MM.1S (cell line): ENCODE measurements around the gene CD164L2.

Experiments
- DNase-seq: peaks from one replicate; pipeline ENCODE4 v3.0.0-alpha.2; 2015
- H2AFZ ChIP-seq: fragments of 300-600 bp; sonication (generic); 2 replicates; pipeline ENCODE4 v1.6.0; 2016; ENCODE audit warnings: antibody characterized with exemption, low read length
- H3F3A ChIP-seq: fragments of 300-600 bp; sonication (generic); 2 replicates; pipeline ENCODE4 v1.6.1; 2016; ENCODE audit warnings: mild to moderate bottlenecking, antibody characterized with exemption, low read length, moderate library complexity, mixed read lengths; ENCODE audit not compliant: insufficient read depth
- H3K27ac ChIP-seq: fragments of 300-600 bp; sonication (generic); 2 replicates; pipeline ENCODE4 v1.5.1; 2016; ENCODE audit warnings: mild to moderate bottlenecking, low read length
- H3K27me3 ChIP-seq: fragments of 300-600 bp; sonication (generic); replicated peaks from 2 replicates; pipeline ENCODE4 v1.6.0; 2016; ENCODE audit warnings: low read length; ENCODE audit not compliant: insufficient read depth
- H3K36me3 ChIP-seq: fragments of 300-600 bp; sonication (generic); replicated peaks from 2 replicates; pipeline ENCODE4 v1.6.1; 2016; ENCODE audit warnings: mild to moderate bottlenecking, low read length, mixed read lengths; ENCODE audit not compliant: insufficient read depth
- H3K4me1 ChIP-seq: fragments of 300-600 bp; sonication (generic); 2 replicates; pipeline ENCODE4 v1.6.1; 2016; ENCODE audit warnings: low read length, mixed read lengths
- H3K4me2 ChIP-seq: fragments of 300-600 bp; sonication (generic); 2 replicates; pipeline ENCODE4 v1.6.0; 2016; ENCODE audit warnings: low read depth, low read length
- H3K4me3 ChIP-seq: fragments of 300-600 bp; sonication (generic); 2 replicates; pipeline ENCODE4 v1.5.1; 2016; ENCODE audit warnings: low read length, mixed read lengths
- H3K79me2 ChIP-seq: fragments of 300-600 bp; sonication (generic); 2 replicates; pipeline ENCODE4 v1.6.1; 2016; ENCODE audit warnings: mixed run types, low read length, mixed read lengths
- H3K9ac ChIP-seq: fragments of 300-600 bp; sonication (generic); 2 replicates; pipeline ENCODE4 v1.6.1; 2016; ENCODE audit warnings: low read length, mixed read lengths
- H3K9me2 ChIP-seq: fragments of 300-600 bp; sonication (generic); replicated peaks from 2 replicates; pipeline ENCODE4 v1.6.1; 2016; ENCODE audit warnings: mild to moderate bottlenecking, low read length, mixed read lengths; ENCODE audit not compliant: insufficient read depth
- H3K9me3 ChIP-seq: fragments of 300-600 bp; sonication (generic); replicated peaks from 2 replicates; pipeline ENCODE4 v1.6.1; 2016; ENCODE audit warnings: mild to moderate bottlenecking, low read length, mixed read lengths; ENCODE audit not compliant: insufficient read depth
- H4K20me1 ChIP-seq: fragments of 300-600 bp; sonication (generic); 2 replicates; pipeline ENCODE4 v1.6.1; 2016; ENCODE audit warnings: mild to moderate bottlenecking, low read length, moderate library complexity, mixed read lengths; ENCODE audit not compliant: insufficient read depth
- CTCF ChIP-seq: fragments of 300-600 bp; sonication (generic); IDR thresholded peaks from 2 replicates; pipeline ENCODE4 v1.5.1; 2016; ENCODE audit warnings: antibody characterized with exemption, low read length, mixed read lengths
- EZH2 ChIP-seq: fragments of 300-600 bp; sonication (generic); optimal IDR thresholded peaks from 2 replicates; pipeline ENCODE3; 2017; ENCODE audit warnings: low read depth, mild to moderate bottlenecking, antibody characterized with exemption, low read length, mixed read lengths
- EZH2phosphoT487 ChIP-seq: fragments of 300-600 bp; sonication (generic); IDR thresholded peaks from 2 replicates; pipeline ENCODE4 v1.6.1; 2018; ENCODE audit warnings: antibody characterized with exemption, low read length

Gene CD164L2

DNA sequence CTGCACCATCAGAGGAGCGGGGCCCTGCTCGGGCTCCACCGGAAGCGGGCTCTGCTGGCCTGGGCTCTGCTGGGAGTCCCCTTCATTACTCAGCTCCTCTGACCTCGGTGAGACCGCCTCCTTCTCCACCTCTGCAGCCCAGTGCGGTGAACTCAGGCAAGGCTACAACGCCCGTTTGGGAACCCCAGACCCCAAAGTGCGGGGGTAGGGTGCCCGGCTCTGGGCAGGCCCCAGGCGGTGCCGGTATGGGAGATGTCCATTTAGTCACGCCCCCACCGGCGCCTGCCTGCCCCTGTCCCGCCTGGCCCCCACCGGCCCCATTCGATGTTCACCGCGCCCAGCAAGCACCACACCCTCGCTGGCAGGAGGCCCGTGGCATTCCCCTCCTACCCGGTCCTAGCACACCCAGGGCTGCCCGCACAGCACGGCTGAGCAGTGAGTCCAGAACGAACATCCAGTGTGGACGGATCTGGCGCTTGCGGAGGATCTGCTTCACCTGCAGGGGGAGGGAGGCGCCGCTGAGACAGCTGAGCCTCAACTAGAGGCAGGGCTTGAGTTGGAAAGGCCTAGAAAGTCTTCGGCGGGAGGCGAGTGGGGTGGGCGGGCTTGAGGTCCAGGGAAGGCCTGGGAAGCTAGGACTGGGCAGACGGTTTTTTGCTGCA is 26.4 kb downstream of the CD164L2 start:
- no peaks in the 10 kb centered on the region for H3K36me3 ChIP-seq
- H3K9me2 ChIP-seq: no peaks in the 10 kb centered on the region
- no peaks in the 10 kb centered on the region for H3K4me1 ChIP-seq
- no peak for TF ChIP-seq EZH2phosphoT487
- no peak for TF ChIP-seq EZH2
- no peak for TF ChIP-seq CTCF
- H4K20me1 ChIP-seq: no peaks in the 10 kb centered on the region
- H3F3A ChIP-seq: no peaks in the 10 kb centered on the region
- H3K4me3 ChIP-seq: no peak overlapping the region
- H3K4me2 ChIP-seq: peak overlapping the region; percentile 93
- H3K79me2 ChIP-seq: no peaks in the 10 kb centered on the region
- H3K9ac ChIP-seq: no peak overlapping the region
- H3K27me3 ChIP-seq: peaks cover 17% of the 10 kb centered on the region
- H3K9me3 ChIP-seq: no peaks in the 10 kb centered on the region
- DNase-seq: no peak
- no peak overlapping the region for H3K27ac ChIP-seq
- H2AFZ ChIP-seq: peak overlapping the region; percentile 95; the same call in 1 of the 2 replicates

- H3K4me1 ChIP-seq: no peaks in the 10 kb centered on the region
- H3K4me3 ChIP-seq: no peak overlapping the region
- TF ChIP-seq CTCF: no peak
- no peak for TF ChIP-seq EZH2
- TF ChIP-seq EZH2phosphoT487: no peak
- peaks cover 17% of the 10 kb centered on the region for H3K27me3 ChIP-seq
- no peak overlapping the region for H3K27ac ChIP-seq
- H3K9ac ChIP-seq: no peak overlapping the region
- DNase-seq: no peak
- no peaks in the 10 kb centered on the region for H3K9me3 ChIP-seq
- H3K36me3 ChIP-seq: no peaks in the 10 kb centered on the region
- no peaks in the 10 kb centered on the region for H3K9me2 ChIP-seq
- H2AFZ ChIP-seq: no peak overlapping the region
- H4K20me1 ChIP-seq: no peaks in the 10 kb centered on the region
- H3K4me2 ChIP-seq: no peak overlapping the region
- H3K79me2 ChIP-seq: no peaks in the 10 kb centered on the region
- H3F3A ChIP-seq: no peaks in the 10 kb centered on the region
These were observed 26.9 kb downstream of the CD164L2 start for GRCh38 chr1:27356277-27356618.

- TF ChIP-seq EZH2phosphoT487: no peak
- TF ChIP-seq EZH2: no peak
- no peak for TF ChIP-seq CTCF
- Histone ChIP-seq H3K79me2 (no peaks in the 10 kb centered on the region), H3K27me3 (peaks cover 17% of the 10 kb centered on the region), H2AFZ (no peak overlapping the region), H3K9me3 (no peaks in the 10 kb centered on the region), H3K9ac (no peak overlapping the region), H3F3A (no peaks in the 10 kb centered on the region), H3K4me3 (no peak overlapping the region), H3K27ac (no peak overlapping the region), H3K9me2 (no peaks in the 10 kb centered on the region), H3K4me1 (no peaks in the 10 kb centered on the region), H3K4me2 (no peak overlapping the region), H4K20me1 (no peaks in the 10 kb centered on the region), H3K36me3 (no peaks in the 10 kb centered on the region)
- DNase-seq: no peak
These were observed 27.4 kb downstream of the CD164L2 start for GRCh38 chr1:27355683-27356082.
